Activated CD4-positive, alpha-beta T cell treated with anti-CD3 and anti-CD28 coated beads, Interleukin-2, amount 50 U/mL, for 48 hours (primary cell): Measurements from ENCODE around the gene RCAN2.

Source experiments
- DNase-seq, 2 experiments: peaks; one replicate each; pipeline ENCODE4 v3.0.0-alpha.2; 2020

Gene RCAN2

DNA sequence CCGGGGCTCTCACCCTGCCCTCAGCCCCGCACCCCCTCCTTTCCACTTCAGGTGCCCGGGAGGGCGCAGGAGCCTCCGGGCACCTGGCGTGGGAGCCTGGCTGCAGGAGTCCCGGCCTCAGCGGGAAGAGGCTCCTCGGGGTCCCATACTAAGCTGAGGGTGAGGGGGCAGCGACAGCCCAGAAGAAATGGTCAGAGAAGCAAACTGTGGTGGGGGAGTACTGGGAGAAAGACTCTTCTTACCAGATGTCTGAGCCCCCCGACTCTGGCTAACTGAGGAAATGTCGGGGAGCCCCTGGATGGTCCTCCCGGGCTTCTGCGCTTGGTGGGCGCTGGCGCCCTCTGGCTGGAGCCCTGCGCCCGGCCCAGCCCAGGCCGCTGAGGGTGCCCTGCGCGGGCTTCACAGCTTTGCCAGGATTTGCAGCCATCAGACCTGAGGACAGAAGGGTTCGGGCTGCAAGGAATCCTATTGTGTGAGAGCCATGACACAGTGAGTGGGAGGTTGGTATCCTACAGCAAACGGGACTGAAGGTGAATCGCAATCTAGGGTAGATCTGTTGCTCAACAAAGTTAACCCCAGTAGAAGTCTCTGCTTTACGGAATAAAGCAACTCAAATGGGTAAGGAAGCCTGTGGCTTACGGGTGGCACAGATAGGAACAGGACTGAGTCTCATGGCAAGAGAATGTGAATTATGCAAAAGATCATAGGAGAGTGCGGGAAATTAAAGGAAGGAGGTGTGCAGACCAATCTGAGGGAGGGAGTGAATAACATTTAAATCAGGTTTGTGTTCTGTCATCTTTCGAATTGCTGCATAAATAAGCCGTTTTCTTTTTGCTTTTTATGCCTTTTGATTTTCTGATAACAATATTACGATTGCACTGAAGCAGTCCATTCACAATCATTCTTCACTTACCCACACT, 639 bp upstream of the RCAN2 start:
- peak; percentile 6 to 8 for DNase-seq

DNA sequence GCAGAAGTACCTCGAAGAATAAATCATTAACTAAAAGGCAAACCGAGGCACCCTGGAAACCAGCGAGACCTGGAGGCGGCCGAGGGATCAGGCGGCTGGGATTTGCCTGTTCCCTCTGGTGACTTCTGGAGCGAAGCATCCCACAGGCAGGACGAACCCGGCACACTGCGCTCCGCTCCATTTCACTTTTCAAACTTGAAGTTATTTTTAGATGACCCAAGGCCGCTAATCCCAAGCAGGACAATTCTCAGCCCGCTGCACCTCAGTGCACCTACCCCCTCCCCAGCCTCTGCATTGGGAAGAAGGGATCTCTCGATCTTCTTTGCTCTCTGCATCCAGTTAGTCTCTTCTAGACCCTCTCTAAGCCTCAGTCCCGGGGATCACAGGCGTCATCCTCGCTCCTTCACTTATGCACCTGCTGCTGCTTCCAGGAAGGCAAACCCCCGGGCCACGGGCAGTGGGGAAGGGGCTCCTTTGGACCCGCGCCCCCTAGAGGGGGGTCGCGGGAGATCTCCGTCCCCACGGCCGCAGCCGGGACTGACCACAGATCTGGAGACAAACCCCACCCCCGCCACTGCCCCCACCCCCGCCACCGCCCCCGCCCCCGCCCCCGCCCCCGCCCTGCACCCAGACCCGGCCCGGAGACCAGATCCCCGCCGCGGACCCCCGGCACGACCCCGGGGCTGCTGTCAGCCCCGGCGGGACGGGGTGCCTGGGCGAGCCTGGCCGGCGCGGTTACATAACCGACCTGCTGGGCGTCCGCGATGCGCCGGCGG, 636 bp downstream of the RCAN2 start:
- DNase-seq: no peak

DNA sequence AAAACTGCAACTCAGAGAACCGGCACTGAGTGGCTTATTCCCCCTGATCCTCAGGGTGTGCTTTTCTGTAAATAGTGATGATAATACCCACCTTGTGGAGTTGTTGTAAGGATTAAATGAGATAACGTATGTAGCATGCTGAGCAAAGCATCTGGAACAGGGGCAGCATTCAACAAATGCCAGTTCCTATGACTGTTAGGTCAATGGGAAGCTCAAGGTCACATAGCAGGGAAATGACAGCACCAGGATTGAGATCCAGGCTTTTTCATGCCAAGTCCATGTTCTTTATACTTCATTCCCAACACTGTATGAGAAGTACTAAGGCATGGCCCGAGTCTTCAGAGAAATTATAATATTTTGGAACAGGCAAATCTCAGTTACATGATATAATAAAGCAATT, 5.1 kb downstream of the RCAN2 start:
- DNase-seq: no peak

DNA sequence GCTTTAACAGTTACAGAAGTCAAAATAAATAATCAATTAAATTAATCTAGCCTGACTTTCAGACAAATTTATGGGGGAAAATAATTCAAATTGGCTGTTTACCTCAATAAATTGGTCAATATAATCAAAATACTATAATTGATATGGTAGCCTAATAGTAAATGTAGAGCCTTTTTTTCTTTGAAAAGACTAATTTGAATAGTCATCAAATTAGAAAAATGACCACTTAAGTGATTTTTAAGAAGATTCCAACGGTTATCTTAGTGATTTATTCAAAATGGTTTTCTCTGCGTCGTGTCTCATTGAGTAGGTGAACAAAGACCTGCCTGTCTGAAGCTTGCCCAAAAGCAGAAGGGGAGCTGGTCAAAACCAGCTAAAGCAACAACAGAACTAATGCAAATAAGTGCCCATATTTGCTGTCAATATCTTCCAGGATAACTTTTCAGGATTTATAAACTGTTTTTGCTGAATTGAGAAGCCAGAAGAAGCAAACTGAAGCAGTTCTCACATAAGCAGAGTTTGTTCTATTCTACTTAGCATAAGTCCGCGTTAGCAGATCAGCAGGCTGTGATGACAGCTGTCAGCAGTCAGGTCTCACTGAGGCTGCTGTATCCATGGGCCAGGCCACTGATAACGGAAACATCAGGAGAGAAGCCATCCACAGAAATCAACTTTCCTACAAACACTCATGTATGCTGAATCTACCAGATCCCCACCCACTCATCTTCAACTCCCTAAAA, 7.0 kb downstream of the RCAN2 start:
- DNase-seq: no peak

DNA sequence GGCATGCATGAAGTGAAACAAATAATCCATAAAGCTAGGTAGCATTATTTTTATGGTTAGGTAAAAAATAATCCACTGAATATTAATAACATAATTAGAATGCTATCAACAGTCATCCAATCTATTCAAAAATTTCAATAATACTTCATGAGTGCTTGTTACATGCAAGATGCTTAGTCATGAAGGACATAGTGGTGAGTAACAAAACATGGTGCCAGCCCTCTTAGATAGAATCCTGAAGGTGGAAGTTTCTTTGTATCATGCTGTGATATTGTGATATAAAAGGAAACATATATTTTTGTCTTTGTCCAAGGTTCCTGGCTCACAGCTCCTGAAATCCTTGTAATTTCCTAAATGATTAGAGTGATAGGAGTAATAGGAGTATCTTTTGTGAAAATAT, 14.9 kb downstream of the RCAN2 start:
- DNase-seq: no peak

DNA sequence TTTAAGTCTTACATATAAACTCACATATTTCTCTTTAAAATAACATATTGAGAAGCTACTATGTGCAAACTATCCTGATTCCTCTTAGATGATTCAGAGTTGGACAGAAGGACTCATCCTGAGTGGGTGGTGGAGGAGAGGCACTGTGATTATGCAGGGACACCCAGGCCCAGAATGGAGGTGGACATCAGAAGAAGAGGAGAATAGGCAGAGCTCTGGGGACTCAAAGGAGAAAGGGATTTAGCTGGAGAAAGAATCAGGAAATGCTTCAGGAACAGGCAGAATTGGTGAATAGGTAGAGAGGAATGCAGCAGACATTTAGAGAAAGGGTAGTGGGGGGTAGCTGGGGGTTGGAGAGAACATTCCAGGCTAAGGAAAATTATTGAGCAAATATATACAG, 17.4 kb downstream of the RCAN2 start:
- DNase-seq: no peak

DNA sequence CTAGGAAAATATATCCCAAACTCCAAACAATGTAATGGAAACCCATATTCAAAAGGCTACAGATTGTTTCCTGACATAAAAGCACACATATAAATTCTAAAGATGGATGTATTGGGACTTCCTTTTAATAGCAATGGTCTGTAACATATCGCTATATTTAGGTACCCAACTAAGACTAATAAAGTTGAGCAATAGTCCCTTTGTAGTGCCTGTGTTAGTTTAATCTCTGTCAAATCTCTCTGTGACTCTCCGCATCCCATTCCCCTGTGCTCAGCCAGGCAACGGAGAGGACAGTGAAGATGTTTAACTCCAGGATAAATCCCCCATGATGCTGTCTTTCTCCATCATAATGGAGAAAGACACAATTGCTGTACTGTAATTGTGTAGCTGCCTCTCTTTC, 19.0 kb downstream of the RCAN2 start:
- no peak for DNase-seq

DNA sequence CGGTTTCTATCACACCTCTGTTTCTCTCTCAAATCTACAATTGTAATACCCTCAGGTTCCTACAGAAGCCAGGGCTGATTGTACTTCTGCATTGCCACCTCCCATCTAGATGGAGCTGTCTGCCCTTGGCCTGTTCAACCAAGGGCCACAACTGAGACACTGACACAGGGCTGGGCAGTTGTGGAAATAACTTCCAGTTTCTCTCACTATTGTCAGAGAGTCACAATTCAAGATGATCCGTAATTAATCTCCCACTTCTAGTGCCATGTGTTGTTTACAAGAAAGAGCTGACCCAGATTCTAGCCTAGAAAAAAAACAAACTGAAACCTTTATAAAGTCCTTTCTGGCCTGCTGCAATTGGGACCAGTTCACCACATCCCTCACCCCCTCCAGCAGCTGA, 22.2 kb downstream of the RCAN2 start:
- DNase-seq: no peak

DNA sequence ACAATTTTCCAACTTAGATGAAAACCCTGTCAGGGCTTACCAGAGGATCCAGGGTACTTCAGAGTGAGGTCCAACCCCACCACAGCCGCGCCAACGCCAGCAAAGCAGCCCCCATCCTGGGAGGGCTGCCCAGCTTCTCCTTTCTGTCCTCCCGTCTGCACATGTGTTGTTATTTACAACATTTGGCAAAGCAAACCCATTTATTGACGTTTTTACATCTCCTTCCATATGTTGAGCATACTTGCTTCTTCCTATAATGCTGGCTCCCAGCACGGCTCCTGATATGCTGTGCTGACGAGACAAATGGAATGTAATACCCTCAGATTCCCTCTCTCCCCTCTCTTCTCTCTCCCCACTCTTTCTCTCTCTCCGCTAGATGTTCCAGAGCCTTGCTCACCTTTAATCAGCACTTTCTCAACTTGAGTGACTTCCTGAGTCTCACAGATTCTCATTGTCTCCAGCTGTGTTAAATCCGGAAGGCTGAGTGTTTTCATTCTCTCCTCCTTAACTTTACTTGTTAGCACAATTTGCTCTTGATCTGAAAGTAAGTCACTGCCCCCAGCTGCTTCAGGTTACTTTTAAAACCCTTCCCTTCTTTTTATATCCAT, 22.7 kb downstream of the RCAN2 start:
- no peak for DNase-seq

DNA sequence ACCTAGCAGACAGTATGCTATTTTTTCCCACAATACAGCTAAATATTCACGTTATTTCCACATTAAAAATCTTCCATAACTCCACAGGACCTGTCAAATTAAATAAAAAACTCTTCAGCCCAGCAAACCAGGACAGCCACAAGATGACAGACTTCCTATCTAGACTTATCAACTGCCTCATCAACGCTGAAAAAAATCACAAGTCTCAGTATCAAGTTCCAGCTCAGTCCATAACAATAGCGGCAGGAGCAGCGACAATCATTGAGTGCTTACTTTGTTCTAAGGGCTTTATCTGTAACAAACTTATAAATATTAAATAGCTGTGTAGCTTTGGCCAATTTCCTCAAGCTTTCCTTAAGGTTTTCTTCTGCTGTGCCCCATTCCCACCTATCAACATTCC, 24.7 kb downstream of the RCAN2 start:
- no peak for DNase-seq

DNA sequence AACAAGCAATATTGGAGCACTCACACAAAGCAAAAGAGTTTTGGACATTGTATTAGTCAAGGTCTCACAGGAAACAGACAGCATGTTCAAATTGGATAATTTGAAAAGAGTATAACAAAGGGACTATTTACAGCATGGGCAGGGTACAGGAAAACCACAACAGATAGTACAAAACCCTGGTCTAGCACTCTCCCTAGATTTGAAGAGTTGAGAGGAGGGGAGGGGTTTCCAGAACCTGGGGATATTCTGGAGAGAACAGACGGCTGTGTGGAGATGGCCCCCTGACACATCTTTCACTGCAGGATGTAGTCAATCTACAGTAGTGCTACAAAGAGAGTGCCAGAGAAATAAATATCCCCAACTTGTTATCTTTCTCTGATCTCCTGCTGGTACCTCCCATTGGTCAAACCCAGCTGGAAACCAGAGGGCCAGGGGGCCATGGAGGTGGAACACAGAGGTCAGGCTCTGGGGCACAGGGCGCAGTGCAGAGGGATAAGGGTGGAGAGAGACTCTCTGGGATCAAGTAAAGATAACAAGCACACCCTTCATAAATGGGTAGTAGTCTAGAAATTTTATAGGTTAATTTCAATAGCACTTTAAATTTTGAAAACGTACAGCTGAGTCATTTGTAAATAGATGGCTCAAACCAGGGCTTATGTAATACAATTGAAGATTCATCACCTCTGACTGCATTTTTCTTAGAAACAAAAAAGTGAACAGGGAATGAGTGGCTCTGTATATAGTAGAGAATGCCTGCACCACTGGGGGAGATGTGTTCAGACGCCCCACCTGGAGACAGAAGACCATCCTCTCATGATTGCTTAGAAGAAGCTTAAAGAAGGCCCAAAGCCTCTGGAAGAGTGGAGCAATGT, 25.7 kb downstream of the RCAN2 start:
- DNase-seq: no peak

DNA sequence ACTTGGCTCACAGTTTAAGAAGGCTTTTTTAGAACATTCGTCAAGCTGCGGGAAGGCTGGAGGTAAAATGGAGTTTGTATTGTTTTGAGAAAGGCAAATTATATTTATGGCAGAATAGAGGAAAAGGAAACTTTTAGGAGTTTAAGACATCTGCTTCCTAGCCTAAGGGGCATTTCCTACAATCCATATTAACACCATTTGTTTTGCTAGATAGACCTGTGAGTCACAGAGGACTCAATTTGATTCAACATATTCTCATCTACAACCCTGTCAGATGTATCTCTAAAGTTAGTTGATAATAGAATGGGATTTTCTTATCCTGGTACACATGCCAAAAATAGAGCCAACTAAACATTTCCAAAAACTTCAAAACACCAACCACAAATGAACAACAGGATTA, 35.0 kb downstream of the RCAN2 start:
- DNase-seq: no peak

DNA sequence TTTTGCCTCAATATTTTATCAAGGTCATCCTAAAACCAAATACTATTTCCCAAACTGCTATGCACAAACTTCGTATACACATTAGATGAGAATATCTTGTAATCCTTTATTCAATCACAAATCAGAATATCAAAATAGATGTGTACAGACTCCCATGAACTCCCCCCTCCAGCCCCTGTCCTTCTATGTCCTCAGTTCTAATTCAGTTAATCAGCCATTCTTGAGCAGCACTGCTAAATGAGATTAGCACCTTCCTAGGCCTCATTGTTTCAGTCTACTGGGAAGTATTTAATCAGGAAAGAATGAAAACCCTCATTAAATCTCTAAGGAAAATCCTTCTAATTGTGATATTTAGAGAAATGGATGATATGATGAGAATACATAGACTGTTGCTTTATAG, 36.6 kb downstream of the RCAN2 start:
- no peak for DNase-seq

DNA sequence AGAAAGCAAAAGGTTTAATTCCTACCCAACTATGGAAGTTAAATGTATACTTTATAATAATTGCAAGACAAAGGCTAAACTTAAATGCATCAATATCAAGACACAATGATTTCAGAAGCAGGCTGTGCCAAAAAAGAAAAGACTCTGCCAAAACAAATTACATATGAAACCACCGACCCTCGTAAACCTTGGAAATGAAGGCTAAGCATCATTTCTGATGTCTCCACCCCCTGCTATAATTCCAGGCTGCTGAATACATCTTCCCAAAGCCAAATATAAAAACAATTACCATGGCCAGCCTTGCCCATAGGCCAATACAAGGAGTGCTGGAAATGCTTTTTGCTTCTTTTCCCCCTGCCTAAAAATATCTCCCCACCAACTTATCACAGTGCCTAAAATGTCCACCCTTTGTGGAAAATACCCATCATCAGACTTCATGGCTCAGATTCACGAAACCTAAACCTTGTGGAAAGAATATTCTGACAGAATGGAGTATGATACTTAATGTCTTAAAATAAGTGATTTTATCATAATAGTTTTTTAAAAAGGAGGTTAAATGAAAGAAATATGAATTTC, 37.4 kb downstream of the RCAN2 start:
- DNase-seq: no peak

DNA sequence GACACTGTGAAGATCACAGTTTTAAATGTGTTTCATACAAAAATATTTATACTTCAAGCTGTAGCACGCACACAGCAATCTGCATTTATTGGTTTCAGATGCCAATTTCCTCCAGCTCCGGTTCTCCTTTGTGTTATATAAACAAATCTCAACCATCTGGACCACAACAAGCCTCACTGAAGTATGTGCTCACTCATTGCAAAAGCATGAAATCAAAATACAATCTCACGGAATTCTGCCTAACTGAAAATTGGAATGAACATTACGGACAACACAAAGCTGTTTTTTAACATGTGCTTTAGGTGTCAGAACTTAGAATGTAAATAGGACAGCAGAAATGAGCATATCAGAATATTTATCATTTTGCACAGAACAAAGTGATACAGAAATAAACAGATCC, 38.0 kb downstream of the RCAN2 start:
- DNase-seq: no peak

DNA sequence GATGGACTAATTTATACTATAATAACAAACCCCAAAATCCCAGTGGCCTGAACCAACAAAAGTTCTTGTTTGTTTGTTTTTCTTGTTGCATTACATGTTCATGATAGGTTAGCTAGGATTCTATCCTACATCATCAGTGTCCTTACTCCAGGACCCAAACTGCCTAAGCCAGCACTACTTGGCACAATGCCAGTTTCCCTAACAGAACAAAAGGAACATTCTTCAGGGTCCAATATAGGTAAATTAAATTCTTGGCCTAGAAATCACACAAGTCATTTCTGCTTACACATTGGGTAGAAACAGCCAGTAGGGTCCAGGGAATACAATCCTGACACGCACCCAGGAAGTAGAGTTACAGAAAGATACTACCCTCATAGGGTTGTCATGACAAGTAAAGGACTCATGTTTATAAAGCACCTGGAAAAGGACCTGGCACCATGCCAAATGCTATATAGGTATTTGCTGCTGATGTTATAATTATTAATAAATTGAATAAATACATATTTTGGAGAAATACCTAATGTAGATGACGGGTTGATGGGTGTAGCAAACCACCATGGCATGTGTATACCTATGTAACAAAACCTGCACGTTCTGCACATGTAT, 38.8 kb downstream of the RCAN2 start:
- DNase-seq: no peak

DNA sequence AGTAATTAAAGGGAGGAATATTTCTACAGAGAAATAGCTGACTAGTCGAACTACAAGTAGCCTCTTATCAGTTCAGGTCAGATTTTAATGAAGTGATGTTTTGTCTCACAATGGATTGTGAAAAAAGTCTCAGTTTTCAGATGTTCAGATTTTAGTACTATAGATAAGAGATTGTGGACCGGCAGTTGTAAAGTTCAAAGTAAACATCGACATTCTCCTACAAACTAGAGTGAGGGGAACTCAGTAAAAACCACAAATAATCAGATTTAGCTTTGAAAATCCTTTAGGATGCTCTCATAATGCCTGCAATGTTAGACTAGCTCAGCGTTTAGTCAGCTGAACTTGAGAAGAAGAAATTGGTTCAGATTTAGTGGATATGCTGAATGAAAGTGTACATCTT, 39.9 kb downstream of the RCAN2 start:
- DNase-seq: no peak

DNA sequence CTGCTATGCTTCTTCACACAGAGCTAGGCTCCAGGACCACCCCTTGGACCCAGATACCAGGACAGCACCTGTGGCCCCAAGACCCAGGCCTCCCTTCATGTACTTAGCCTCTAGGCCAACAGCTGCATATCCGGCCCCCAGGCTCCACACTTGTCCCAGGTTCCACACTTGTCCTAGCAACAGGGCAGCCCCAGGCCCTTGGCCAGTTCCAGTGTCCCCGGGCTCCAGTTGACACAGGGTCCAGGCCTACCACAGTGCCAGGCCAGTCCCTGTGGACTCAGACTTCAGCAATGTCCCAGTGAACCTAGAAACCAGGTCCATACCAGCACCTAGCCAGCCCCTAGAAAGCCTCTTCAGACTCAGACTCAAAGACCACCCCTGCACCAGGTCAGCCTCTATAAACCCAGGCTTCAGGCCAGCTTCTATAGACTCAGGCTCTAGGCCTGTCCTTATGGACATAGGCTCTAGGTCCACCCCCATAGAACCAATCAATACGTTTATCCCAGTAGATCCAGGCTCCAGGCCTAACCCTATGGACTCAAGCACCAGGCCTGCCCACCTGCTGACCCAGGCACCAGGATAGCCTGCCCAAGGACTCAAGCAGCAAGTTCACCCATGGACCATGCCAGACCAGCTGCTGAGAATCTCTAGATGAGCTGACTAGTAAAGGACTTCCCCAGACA, 46.3 kb downstream of the RCAN2 start:
- no peak for DNase-seq

DNA sequence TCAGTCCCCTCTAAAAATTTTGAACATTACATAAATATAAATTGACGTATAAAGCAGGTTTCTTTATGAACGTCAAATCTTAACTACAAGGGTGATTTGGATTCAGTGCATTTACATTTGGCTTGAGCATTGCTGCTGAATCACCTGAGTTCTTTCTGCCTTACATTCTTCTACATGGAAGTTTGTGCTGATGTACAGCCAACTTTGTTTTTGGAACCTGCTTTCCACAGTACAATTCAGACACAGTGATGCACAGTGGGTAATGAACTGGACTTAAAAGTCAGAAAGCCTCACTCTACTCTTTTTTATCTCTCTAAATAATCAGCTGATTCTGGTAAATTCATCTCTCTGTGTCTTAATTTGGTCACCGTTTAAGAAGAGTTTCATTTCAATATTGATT, 47.6 kb downstream of the RCAN2 start:
- DNase-seq: no peak

DNA sequence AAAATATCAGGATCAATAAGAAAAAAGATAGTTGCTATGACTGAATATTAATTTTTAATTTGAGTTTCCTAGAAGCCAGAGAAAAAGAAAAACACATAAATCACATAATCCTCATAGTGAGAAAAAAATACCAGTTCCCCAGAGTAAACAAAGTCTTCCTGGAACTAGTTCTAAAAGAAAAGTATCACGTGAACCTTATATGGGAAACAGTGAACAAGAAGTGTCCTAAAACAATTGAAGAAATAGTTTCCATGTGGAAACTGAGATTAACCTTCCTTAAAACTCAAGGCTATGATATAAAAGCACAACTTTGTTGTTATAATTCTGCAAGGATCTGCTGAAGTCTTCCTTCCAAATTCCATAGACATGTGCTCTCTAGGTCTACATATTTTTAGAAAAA, 50.6 kb downstream of the RCAN2 start:
- no peak for DNase-seq

DNA sequence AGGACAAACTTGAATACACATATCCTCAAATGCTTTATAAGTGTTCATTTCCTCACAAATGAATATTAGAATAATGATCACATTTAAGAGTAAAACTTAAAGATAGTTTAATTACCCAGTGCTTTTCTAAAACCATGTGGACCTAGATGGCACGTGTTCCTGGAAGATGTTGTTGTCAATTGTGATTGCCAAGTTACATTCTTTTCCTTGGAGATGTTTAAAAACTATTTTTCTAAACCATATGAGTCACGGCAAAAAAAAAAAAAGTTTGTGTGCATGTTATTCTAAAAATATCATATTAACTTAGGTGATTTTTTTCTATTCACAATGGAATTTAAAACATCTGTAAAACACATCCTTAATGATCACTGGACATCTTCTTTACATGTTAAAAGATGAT, 51.1 kb downstream of the RCAN2 start:
- no peak for DNase-seq
